HepG2 (cell line): ENCODE results near the gene CACNA1F. TPM values are rescaled to one million over a fixed set of nuclear protein-coding genes. Genes with fewer than 3 reads are reported as not detected.

Experiments used
- ATAC-seq: fragments of 200-7000 bp; cut with Tn5 transposase; 3 replicates; pipeline ENCODE4 v1.9.1; 2020; ENCODE audit warnings: mild to moderate bottlenecking, moderate library complexity
- BruUV-seq: library from RNA; stranded (reverse); fragments of 400-500 nt; replicated peaks from 2 replicates; lab custom pipeline; 2021; lab: Mats Ljungman, UMichigan
- CTCF ChIA-PET: fragments of 300-600 bp; formaldehyde crosslinking; extraction: SDS; loops from one replicate; lab custom pipeline; 2021; ENCODE audit warnings: low total read pairs, inconsistent platforms, low intra/inter-chr PET ratio; lab: Yijun Ruan, JAX
- POLR2A ChIA-PET: fragments of 350-600 bp; sonication (Branson Sonifier 250); formaldehyde crosslinking; loops from one replicate; lab custom pipeline; 2020; ENCODE audit warnings: antibody characterized with exemption, inconsistent platforms; lab: Yijun Ruan, JAX
- DNase-seq: peaks from one replicate; pipeline ENCODE4 v3.0.0-alpha.2; 2015; ENCODE audit warnings: low spot score
- FAIRE-seq: peaks from 3 replicates; lab custom pipeline; 2011; peaks lifted over from hg19 to GRCh38; lab: Jason Lieb, UNC
- H2AFZ ChIP-seq: one replicate; pipeline ENCODE4 v1.6.1; 2011; ENCODE audit warnings: low read length, inconsistent platforms
- H3K27ac ChIP-seq: fragments of 300-600 bp; 3 replicates; pipeline ENCODE4 v1.8.0; 2011; ENCODE audit warnings: mixed run types, mild to moderate bottlenecking, mixed read lengths, low read length, inconsistent platforms; ENCODE audit not compliant: insufficient read depth; ENCODE audit errors: extremely low read length
- H3K27me3 ChIP-seq, 2 experiments: fragments of 200-600 bp in 1 of 2; 2 replicates in 1 of 2; 3 replicates in 1 of 2; pipeline versions ENCODE4 v1.6.0 to v1.8.0; 2011; ENCODE audit warnings: low read length in 2 of 2, mild to moderate bottlenecking in 2 of 2, moderate library complexity in 2 of 2, inconsistent platforms in 1 of 2; ENCODE audit not compliant: insufficient read depth in 2 of 2, control insufficient read depth in 1 of 2
- H3K36me3 ChIP-seq, 2 experiments: fragments of 200-600 bp in 1 of 2; replicated peaks in 1 of 2; 2 replicates in 1 of 2; 3 replicates in 1 of 2; pipeline versions ENCODE4 v1.5.1 to v1.8.0; 2011; ENCODE audit warnings: low read length in 2 of 2, inconsistent platforms in 1 of 2; ENCODE audit not compliant: insufficient read depth in 2 of 2, control insufficient read depth in 1 of 2
- H3K4me1 ChIP-seq: 2 replicates; pipeline ENCODE4 v1.5.1; 2012; ENCODE audit warnings: low read length, inconsistent platforms; ENCODE audit not compliant: insufficient read depth
- H3K4me2 ChIP-seq: 2 replicates; pipeline ENCODE4 v1.6.0; 2011; ENCODE audit warnings: low read depth, low read length, inconsistent platforms
- H3K4me3 ChIP-seq, 3 experiments: fragments of 200-600 bp in 1 of 3; sonication (generic), shearing (Covaris generic) in 1 of 3; replicated peaks in 1 of 3; 2 replicates each; pipeline ENCODE4 v1.5.1; 2011 to 2016; ENCODE audit warnings: low read length in 3 of 3, inconsistent platforms in 2 of 3, low read depth in 2 of 3, mild to moderate bottlenecking in 2 of 3, control low read depth in 1 of 3, mixed read lengths in 1 of 3; ENCODE audit not compliant: insufficient read depth in 1 of 3
- H3K79me2 ChIP-seq: one replicate; pipeline ENCODE4 v1.6.1; 2011; ENCODE audit warnings: low read length, inconsistent platforms; ENCODE audit not compliant: insufficient read depth
- H3K9ac ChIP-seq: 2 replicates; pipeline ENCODE4 v1.6.0; 2011; ENCODE audit warnings: mild to moderate bottlenecking, low read depth, low read length, inconsistent platforms; ENCODE audit not compliant: insufficient read depth
- H3K9me3 ChIP-seq: 2 replicates; pipeline ENCODE4 v1.5.1; 2012; ENCODE audit warnings: mild to moderate bottlenecking, low read length
- H4K20me1 ChIP-seq: 2 replicates; pipeline ENCODE4 v1.6.0; 2011; ENCODE audit warnings: inconsistent platforms, mild to moderate bottlenecking, low read length, moderate library complexity; ENCODE audit not compliant: insufficient read depth
- MED13 ChIP-seq: sonication (generic); formaldehyde crosslinking; IDR thresholded peaks from 2 replicates; pipeline ENCODE4 v1.5.0; 2020; ENCODE audit warnings: missing genetic modification reagents
- ZNF790 ChIP-seq: sonication (generic); formaldehyde crosslinking; IDR thresholded peaks from 2 replicates; pipeline ENCODE4 v1.8.0; 2022; ENCODE audit warnings: missing genetic modification reagents, mild to moderate bottlenecking, borderline replicate concordance
- ZSCAN5A ChIP-seq: sonication (generic); formaldehyde crosslinking; IDR thresholded peaks from 2 replicates; pipeline ENCODE4 v1.8.0; 2022; ENCODE audit warnings: mild to moderate bottlenecking, missing genetic modification reagents, borderline replicate concordance
- WGBS: methylation state at CpG from one replicate; pipeline ENCODE4 v1.1.6; 2017; ENCODE audit warnings: low lambda C conversion rate; 5-methylcytosine and 5-hydroxymethylcytosine counted together
- in situ Hi-C: cut with HindIII; loops from 2 replicates; pipeline ENCODE4 v1.10.0; 2017; ENCODE audit warnings: low pct_unique_long_range_greater_than_20kb; ENCODE audit not compliant: extremely low pct_ligation_motif_present
- intact Hi-C: fragments of 100-400 bp; cut with micrococcal nuclease; formaldehyde crosslinking; loops from one replicate; pipeline ENCODE4 v1.10.0; 2022; ENCODE audit not compliant: unreplicated experiment
- polyA plus RNA-seq, 8 experiments: library from polyadenylated mRNA; depleted of rRNA in 3 of 8; stranded (reverse) in 7 of 8; unstranded in 1 of 8; fragments of >200 nt; fragmentation: Illumina TruSeq in 4 of 8; extraction: Trizol in 4 of 8; gene quantifications; 2 replicates each; pipeline versions ENCODE4 v1.2.1 to v1.2.3, GENCODE V29; 2011 to 2016; ENCODE audit warnings: low read depth in 4 of 8, missing spikeins in 1 of 8, mixed read lengths in 1 of 8; ENCODE audit not compliant: insufficient read depth in 1 of 8
- total RNA-seq, 5 experiments: library from RNA; depleted of rRNA; stranded (reverse); fragments of >200 nt; fragmentation: Illumina TruSeq; extraction: Trizol; gene quantifications; 2 replicates each; pipeline ENCODE4 v1.2.3, GENCODE V29; 2016; ENCODE audit warnings: low read depth in 1 of 5
- TF ChIP-seq, protein P1 (sequence below): sonication (generic); IDR thresholded peaks from 2 replicates; pipeline ENCODE4 v1.6.1; 2016; ENCODE audit warnings: low read depth, borderline replicate concordance

Gene CACNA1F
- total and polyA plus RNA-seq, 2 of the 13 experiments (the other 11 are each of a cell fraction or from before 2014, with no cell fraction given) = 0.03 TPM; not detected in 1

- no TSS peak for BruUV-seq
- POLR2A ChIA-PET = no interaction called here
- Histone ChIP-seq H3K9ac (no peak overlapping the region), H3K4me2 (no peak overlapping the region), H3K9me3 (no peaks in the 10 kb centered on the region), H3K4me1 (peaks cover 13% of the 10 kb centered on the region; the same call in 1 of the 2 replicates), H3K79me2 (no peaks in the 10 kb centered on the region), H4K20me1 (no peaks in the 10 kb centered on the region), H3K27ac (no peak overlapping the region), H2AFZ (no peak overlapping the region), H3K27me3 (no peaks in the 10 kb centered on the region), H3K4me3 (no peak overlapping the region), H3K36me3 (no peaks in the 10 kb centered on the region)
- DNase-seq (no peak), FAIRE-seq (no peak), ATAC-seq (no peak)
- TF ChIP-seq MED13 (CRISPR knock-in tag) = no peak
- TF ChIP-seq, protein P1, sequence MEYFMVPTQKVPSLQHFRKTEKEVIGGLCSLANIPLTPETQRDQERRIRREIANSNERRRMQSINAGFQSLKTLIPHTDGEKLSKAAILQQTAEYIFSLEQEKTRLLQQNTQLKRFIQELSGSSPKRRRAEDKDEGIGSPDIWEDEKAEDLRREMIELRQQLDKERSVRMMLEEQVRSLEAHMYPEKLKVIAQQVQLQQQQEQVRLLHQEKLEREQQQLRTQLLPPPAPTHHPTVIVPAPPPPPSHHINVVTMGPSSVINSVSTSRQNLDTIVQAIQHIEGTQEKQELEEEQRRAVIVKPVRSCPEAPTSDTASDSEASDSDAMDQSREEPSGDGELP = no peak
- no peak for TF ChIP-seq ZSCAN5A (CRISPR knock-in tag)
- intact Hi-C loops = no loop called here
- CTCF ChIA-PET = no interaction called here
- 3% methylated on average over 2 of the region's 2 CpGs for WGBS
- in situ Hi-C loops = no loop called here
Measured at GRCh38 chrX:49232525-49232924, 615 bp downstream of the CACNA1F start.

- peak overlapping the region; percentile 66; the same call in 1 of the 2 replicates for H3K4me2 ChIP-seq
- CTCF ChIA-PET = no interaction called here
- in situ Hi-C loops = no loop called here
- no peaks in the 10 kb centered on the region for H3K36me3 ChIP-seq
- ATAC-seq (no peak), FAIRE-seq (no peak), DNase-seq (no peak)
- no peak overlapping the region for H3K9ac ChIP-seq
- H2AFZ ChIP-seq = no peak overlapping the region
- intact Hi-C loops = no loop called here
- no TSS peak for BruUV-seq
- POLR2A ChIA-PET = interaction anchor here (2.1 kb wide), 1 partner anchor 41 kb away, joined by 8 read pairs; no protein-coding TSS in a partner anchor
- H3K27ac ChIP-seq = no peak overlapping the region
- H3K79me2 ChIP-seq = no peaks in the 10 kb centered on the region
- no peaks in the 10 kb centered on the region for H3K27me3 ChIP-seq
- peak overlapping the region in 1 of 3 experiments; percentile 60; a peak in 1 of 6 replicates for H3K4me3 ChIP-seq
- H3K9me3 ChIP-seq = no peaks in the 10 kb centered on the region
- TF ChIP-seq ZNF790 (CRISPR knock-in tag) = no peak
- peaks cover 4% of the 10 kb centered on the region; the same call in 1 of the 2 replicates for H3K4me1 ChIP-seq
- no peaks in the 10 kb centered on the region for H4K20me1 ChIP-seq
- 91% methylated on average over 6 of the region's 10 CpGs for WGBS
Measured at GRCh38 chrX:49231333-49232000, 1.7 kb downstream of the CACNA1F start.
